SIG-M5 treated with dmso at 0.1 percent for 504 hours (cell line): ENCODE data around the gene ARNT2.
"Not testable (repeated sequence)": the region's sequence is repeated elsewhere in the genome, so short reads cannot be mapped to it uniquely, and the experiment has no call there.

Experiments used
- DNase-seq: peaks from one replicate; lab custom pipeline; 2025; ENCODE audit not compliant: unreplicated experiment; lab: John Stamatoyannopoulos, UW

The ARNT2 gene

GRCh38 chr15:80510985-80511384, 106.8 kb downstream of the ARNT2 start:
- not testable (repeated sequence) for DNase-seq

- DNase-seq: no peak
These were observed 108.8 kb downstream of the ARNT2 start for GRCh38 chr15:80512726-80513660.

GRCh38 chr15:80514071-80514780, 110.0 kb downstream of the ARNT2 start:
- no peak for DNase-seq

- no peak for DNase-seq
These were observed 113.1 kb downstream of the ARNT2 start for GRCh38 chr15:80517290-80517689.

- DNase-seq: no peak
These were observed 114.3 kb downstream of the ARNT2 start for GRCh38 chr15:80518522-80518921.

GRCh38 chr15:80523746-80524145, 119.6 kb downstream of the ARNT2 start:
- no peak for DNase-seq

- no peak for DNase-seq
These were observed 121.7 kb downstream of the ARNT2 start for GRCh38 chr15:80525853-80526252.

GRCh38 chr15:80526556-80527340, 122.6 kb downstream of the ARNT2 start:
- DNase-seq: no peak

GRCh38 chr15:80527406-80527805, 123.2 kb downstream of the ARNT2 start:
- DNase-seq: no peak

GRCh38 chr15:80527961-80528360, 123.8 kb downstream of the ARNT2 start:
- DNase-seq: no peak

GRCh38 chr15:80530737-80531365, 126.7 kb downstream of the ARNT2 start:
- no peak for DNase-seq

GRCh38 chr15:80531388-80531787, 127.2 kb downstream of the ARNT2 start:
- no peak for DNase-seq

GRCh38 chr15:80531796-80532195, 127.6 kb downstream of the ARNT2 start:
- DNase-seq: no peak

- DNase-seq: no peak
These were observed 129.7 kb downstream of the ARNT2 start for GRCh38 chr15:80533790-80534333.

GRCh38 chr15:80536231-80536630, 132.0 kb downstream of the ARNT2 start:
- no peak for DNase-seq

- no peak for DNase-seq
These were observed 132.5 kb downstream of the ARNT2 start for GRCh38 chr15:80536716-80537115.

- DNase-seq: no peak
These were observed 140.9 kb downstream of the ARNT2 start for GRCh38 chr15:80545078-80545477.

GRCh38 chr15:80547264-80547663, 143.1 kb downstream of the ARNT2 start:
- DNase-seq: no peak

GRCh38 chr15:80549191-80549590, 145.0 kb downstream of the ARNT2 start:
- DNase-seq: no peak

- DNase-seq: no peak
These were observed 145.5 kb downstream of the ARNT2 start for GRCh38 chr15:80549654-80550053.
